Cardiac fibroblast (primary cell): Measurements from ENCODE around the gene USP44.
"Not testable (repeated sequence)": the region's sequence is repeated elsewhere in the genome, so short reads cannot be mapped to it uniquely, and the experiment has no call there.

Experiments
- DNase-seq, 2 donors: peaks; one replicate each; pipeline versions ENCODE4 v3.0.0 to v3.0.0-alpha.2; 2010; ENCODE audit warnings: low read depth in 2 of 2
- H3K4me3 ChIP-seq, 2 donors: replicated peaks in 1 of 2; 1 replicate in 1 of 2; 2 replicates in 1 of 2; pipeline ENCODE4 v1.5.1; 2011; ENCODE audit warnings: low read depth in 2 of 2, low read length in 2 of 2, mild to moderate bottlenecking in 2 of 2, moderate library complexity in 1 of 2
- TF ChIP-seq, protein P1 (sequence below): IDR thresholded peaks from one replicate; pipeline ENCODE4 v1.5.1; 2011; ENCODE audit warnings: low read depth, mild to moderate bottlenecking, low read length, inconsistent platforms

USP44 gene

DNA sequence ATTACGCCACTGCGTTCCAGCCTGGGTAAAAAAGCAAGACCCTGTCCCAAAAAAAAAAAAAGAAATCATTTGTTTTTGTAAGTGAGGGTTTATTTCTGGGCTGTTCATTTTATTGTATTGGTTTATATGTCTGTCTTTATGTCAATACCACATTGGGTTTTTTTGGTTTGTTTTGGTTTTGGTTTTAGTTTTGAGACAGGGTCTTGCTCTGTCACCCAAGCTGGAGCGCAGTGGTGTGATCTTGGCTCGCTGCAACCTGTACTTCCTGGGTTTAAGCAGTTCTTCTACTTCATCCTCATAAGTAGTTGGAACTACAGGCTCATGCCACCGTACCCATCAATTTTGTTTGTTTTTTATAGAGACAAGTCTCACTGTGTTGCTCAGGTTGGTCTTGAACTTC is 52.3 kb downstream of the USP44 start:
- no peak for DNase-seq
- TF ChIP-seq, protein P1, sequence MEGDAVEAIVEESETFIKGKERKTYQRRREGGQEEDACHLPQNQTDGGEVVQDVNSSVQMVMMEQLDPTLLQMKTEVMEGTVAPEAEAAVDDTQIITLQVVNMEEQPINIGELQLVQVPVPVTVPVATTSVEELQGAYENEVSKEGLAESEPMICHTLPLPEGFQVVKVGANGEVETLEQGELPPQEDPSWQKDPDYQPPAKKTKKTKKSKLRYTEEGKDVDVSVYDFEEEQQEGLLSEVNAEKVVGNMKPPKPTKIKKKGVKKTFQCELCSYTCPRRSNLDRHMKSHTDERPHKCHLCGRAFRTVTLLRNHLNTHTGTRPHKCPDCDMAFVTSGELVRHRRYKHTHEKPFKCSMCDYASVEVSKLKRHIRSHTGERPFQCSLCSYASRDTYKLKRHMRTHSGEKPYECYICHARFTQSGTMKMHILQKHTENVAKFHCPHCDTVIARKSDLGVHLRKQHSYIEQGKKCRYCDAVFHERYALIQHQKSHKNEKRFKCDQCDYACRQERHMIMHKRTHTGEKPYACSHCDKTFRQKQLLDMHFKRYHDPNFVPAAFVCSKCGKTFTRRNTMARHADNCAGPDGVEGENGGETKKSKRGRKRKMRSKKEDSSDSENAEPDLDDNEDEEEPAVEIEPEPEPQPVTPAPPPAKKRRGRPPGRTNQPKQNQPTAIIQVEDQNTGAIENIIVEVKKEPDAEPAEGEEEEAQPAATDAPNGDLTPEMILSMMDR = no peak
- no peak overlapping the region for H3K4me3 ChIP-seq

DNA sequence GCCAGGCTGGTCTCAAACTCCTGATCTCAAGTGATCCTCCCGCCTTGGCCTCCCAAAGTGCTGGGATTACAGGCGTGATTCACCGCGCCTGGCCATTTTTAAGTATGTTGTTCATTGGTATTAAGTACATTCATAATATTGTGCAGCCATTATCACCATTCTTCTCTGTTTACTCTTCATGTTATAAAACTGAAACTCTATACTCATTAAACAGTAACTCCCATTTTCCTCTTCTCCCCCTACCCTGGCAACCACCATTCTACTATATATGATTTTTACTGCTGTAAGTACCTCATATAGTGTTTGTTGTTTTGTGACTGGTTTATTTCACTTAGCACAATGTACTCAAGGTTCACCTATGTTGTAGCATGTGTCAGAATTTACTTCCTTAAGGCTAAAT is 54.2 kb downstream of the USP44 start:
- no peak for DNase-seq
- TF ChIP-seq, protein P1 = no peak
- no peak overlapping the region for H3K4me3 ChIP-seq

DNA sequence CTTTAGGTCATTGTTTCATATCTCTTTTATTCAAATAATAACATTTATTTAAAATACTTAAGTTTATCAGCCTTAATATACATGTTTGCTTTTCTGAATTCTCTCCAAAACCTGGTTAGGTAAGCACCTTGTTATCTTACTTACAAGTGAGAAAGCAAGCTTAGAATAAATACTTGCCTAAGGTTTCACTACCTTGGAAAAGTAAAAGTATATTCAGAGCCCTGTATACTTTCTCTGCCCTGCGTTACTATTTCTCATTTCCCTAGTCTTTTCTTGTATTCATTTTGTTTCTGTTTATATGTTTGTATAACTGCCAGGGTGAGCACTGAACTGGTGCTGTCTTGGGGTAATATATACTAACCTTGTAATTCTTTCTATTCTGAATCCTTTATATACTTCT is 55.8 kb downstream of the USP44 start:
- DNase-seq = no peak
- TF ChIP-seq, protein P1 = no peak
- no peak overlapping the region for H3K4me3 ChIP-seq

DNA sequence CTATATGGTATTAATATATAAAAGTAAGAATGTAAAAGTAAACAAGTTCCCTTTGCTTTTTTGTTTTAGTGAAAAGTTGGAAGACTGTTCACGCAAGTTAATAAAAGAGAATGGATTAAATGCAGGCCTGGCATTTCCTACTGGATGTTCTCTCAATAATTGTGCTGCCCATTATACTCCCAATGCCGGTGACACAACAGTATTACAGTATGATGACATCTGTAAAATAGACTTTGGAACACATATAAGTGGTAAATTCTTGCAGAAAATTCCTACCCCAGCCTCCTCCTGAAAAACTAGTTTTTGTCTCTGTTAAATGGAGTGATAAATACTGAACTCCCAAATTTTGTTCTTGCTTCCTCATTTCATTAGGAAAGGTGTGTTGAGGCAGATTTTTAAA is 56.4 kb downstream of the USP44 start:
- TF ChIP-seq, protein P1 = no peak
- DNase-seq = no peak
- H3K4me3 ChIP-seq = no peak overlapping the region

DNA sequence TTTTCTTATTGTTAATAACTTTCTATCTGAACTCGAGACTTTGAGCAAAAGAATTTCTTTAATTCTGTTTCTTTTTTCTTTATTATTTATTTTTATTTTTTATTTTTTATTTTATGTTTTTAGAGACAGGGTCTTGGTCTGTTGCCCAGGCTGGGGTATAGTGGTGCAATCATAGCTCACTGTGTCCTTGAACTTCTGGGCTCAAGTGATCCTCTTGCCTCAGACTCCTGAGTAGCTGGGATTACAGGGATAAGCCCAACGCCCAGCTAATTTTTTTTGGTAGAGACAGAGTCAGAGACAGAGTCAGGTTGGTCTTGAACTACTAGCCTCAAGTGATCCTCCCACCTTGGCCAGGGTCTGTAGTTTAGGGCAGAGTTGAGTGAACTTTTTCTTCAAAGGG is 58.8 kb downstream of the USP44 start:
- H3K4me3 ChIP-seq = no peak overlapping the region
- TF ChIP-seq, protein P1 = no peak
- no peak for DNase-seq

DNA sequence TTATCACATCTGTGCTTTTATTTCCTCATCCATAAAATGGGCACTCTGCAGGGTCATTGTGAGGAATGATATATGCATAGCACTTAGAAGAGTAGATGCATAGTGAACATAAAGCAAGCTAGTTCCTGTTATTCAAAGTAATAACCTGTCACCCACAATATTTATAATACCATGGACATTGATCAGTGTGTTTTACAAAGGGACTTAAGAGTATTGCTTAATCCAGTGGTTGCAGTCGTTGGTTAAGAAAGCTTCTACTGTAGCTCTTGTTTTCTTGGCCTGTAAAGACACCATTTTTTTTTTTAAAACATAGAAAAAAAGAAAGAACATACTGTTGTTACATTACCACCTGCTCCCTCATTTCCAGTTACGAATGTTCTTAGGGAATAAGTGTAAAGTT is 64.3 kb downstream of the USP44 start:
- H3K4me3 ChIP-seq = no peak overlapping the region
- TF ChIP-seq, protein P1 = no peak
- no peak for DNase-seq

DNA sequence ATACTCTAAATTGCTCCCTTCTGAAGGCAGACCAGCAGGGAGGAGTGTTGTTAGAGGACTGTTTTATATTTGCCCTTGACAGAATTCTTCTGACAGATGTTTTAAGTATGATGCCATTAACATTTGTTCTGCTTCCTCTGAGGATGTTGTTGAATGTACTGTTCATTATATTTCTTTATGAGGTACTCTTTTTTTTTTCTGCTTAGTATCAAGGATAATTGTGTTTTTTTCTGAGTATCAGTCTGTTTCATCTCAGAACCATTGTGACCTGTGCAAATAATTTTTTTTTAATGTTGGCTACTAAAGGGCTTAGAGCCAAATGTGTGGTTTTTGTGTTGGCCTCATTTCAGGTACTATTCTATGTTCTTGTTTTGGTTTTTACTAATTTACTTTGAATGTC is 66.8 kb downstream of the USP44 start:
- TF ChIP-seq, protein P1 = no peak

DNA sequence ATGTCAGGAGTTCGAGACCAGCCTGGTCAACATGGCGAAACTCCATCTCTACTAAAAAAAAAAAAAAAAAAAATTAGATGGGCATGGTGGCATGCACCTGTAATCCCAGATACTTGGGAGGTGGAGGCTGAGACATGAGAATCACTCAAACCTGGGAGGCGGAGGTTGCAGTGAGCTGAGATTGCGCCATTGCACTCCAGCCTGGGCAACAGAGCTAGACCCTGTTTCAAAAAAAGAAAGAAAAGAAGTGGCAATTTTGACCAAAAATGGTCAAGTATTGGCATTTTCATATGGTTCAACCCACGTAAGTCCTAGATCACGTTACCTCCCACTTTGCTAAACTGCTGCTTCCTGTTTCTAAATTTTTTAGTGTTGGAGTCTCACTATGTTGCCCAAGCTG is 68.7 kb downstream of the USP44 start:
- not testable (repeated sequence) for DNase-seq, H3K4me3 ChIP-seq

More for the DNA sequence above, 66.8 kb downstream of the USP44 start:
- H3K4me3 ChIP-seq = no peak overlapping the region
- peak; percentile 30 to 31 for DNase-seq
